DMS114 treated with DMSO at 0.1 percent for 48 hours (cell line): ENCODE data around the gene DDX10.

ENCODE experiments used
- DNase-seq: peaks from one replicate; lab custom pipeline; 2025; ENCODE audit not compliant: unreplicated experiment; lab: John Stamatoyannopoulos, UW

The DDX10 gene

GRCh38 chr11:108897916-108898315 is 233.0 kb downstream of the DDX10 start:
- no peak for DNase-seq

DNA sequence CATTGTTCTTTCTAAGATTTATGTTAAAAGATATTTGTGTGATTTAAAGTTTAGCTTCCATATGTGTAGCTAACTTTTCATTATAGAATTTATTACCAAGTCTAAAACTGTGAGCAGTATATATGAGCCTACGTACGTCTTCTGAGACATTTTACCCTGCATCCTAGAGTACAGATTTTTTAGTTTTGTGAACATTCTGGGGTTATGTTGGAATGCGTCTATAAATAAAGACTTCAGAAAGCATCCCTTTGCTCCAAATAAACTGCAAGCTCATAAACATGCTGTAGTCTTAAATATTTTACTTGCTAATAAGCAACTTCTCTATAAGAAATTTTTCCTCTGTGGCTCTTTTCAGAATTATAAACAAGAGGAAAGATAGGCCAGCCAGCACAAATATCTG is 236.5 kb downstream of the DDX10 start:
- no peak for DNase-seq

GRCh38 chr11:108902027-108902469 is 237.2 kb downstream of the DDX10 start:
- no peak for DNase-seq

- DNase-seq: no peak
Measured at GRCh38 chr11:108904480-108904879, 239.6 kb downstream of the DDX10 start.

DNA sequence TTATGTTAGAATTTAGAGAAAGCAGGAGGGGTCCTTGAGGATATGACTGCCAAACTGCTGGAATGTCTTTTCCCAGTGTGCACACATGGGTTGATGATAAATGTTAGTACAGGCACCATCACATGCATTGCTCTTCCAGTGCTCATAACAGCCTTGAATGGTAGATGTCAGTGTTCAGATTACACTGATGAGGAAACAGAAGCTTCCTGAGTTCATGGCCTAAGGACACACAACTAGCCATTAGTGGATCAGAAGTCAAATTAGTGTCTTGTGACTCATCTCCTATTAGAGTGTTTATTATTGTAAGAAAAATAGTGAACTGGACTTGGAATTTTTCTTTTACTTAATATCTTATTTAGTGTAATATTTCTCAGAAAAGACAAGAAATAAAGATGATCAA is 241.5 kb downstream of the DDX10 start:
- no peak for DNase-seq

- no peak for DNase-seq
Measured at GRCh38 chr11:108906826-108907225, 242.0 kb downstream of the DDX10 start.

GRCh38 chr11:108909041-108909440 is 244.2 kb downstream of the DDX10 start:
- DNase-seq: no peak

DNA sequence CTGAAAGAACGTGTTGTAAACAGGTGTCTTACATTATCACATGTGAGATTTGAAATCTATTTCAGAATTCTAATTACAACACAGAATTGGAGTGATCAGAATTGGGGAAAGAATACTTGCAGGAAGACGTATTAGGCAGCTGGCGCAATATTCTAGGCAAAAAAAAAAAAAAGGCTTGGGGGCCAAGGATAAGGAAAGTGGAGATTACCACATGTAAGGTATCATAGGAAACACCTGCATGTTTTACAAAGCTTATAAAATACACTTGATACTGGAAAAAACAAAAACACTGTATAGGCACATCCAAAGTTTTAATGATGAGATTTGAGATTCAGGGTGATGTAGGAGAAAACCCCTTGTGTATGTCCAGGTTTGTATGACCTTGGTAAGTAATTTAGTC is 245.1 kb downstream of the DDX10 start:
- DNase-seq: no peak

DNA sequence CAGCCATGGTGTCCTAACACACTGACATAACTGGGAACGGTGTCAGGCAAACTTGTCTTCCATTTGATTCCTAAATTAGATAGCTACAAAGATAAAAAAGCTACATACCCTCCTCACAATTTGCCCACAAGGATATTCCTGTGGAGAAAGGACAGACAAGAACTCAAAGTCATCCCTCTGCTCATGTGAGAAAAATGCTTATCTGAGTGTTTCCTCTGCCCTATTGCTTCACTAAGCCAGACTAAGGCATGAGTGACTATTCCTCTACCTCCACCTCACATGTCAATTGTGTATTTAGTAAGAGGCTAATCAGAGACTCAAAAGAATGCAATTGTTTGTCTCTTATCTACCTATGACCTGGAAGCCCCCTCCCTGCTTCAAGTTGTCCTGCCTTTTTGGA is 247.7 kb downstream of the DDX10 start:
- no peak for DNase-seq

DNA sequence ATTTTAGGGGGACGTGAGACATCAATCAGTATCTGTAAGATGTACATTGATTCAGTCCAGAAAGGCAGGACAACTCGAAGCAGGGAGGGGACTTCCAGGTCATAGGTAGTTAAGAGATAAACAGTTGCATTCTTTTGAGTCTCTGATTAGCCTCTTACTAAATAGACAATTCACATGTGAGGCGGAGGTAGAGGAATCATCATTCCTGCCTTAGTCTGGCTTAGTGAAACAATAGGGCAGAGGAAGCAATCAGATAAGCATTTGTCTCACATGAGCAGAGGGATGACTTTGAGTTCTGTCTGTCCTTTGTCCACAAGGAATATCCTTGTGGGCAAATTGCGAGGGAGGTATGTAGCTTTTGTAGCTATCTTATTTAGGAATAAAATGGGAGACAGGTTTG is 248.3 kb downstream of the DDX10 start:
- DNase-seq: no peak

DNA sequence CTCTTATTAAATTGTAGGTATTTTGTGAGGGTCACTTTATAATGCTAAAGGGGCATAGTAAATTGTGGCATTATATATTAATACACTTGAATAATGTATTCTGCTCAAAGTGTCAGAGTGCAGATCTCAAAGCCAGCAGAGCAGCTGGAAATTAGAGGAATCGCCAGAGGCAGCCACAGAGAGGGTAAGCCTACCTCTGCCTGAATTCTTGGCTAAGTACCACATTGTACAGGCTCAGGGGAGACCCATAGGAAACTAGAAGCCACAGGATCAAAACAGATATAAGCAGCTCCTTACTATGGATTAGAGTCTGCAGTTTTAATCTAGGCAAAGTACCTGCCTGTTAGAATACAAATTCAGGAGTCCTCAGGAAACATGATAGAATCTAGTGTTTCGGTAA is 249.3 kb downstream of the DDX10 start:
- no peak for DNase-seq

- DNase-seq: no peak
Measured at GRCh38 chr11:108914981-108915380, 250.1 kb downstream of the DDX10 start.

DNA sequence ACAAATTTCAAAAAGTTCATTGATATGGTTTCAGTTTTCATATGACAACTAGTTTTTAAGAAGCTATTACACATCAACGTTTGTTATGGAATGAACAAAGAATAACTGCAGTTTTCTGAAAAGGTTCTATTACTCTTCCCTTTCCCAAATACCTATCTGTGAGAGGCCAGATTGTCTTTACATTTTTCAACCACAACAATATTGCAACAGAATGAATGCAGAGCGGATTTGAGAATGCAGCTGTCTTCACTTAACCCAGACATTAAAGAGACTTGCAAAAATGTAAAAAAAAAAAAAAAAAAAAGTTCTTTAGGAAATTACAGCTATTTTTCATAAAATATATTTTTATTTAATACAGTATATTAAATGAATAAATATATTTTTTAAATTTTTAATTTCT is 250.8 kb downstream of the DDX10 start:
- no peak for DNase-seq

- no peak for DNase-seq
Measured at GRCh38 chr11:108916290-108916689, 251.4 kb downstream of the DDX10 start.

GRCh38 chr11:108916935-108917334 is 252.1 kb downstream of the DDX10 start:
- DNase-seq: no peak

DNA sequence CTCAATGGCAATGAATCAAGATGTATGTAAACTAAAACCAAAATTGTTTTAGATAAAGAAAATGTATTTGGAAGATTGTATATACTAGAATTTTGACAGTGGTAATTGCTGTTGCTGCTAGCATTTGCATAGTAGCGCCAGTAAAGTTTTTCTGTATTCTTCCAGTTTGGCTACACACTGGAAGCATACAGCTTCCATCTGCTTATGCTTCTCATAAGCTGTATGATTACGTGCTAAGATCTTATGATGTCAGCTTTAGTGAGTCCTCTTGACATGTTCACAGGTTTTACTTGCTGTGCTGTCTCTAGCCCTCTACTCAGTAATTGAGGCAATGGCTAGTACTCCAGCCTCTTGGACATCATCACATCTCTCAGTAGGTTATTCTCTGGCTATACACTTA is 256.3 kb downstream of the DDX10 start:
- no peak for DNase-seq

DNA sequence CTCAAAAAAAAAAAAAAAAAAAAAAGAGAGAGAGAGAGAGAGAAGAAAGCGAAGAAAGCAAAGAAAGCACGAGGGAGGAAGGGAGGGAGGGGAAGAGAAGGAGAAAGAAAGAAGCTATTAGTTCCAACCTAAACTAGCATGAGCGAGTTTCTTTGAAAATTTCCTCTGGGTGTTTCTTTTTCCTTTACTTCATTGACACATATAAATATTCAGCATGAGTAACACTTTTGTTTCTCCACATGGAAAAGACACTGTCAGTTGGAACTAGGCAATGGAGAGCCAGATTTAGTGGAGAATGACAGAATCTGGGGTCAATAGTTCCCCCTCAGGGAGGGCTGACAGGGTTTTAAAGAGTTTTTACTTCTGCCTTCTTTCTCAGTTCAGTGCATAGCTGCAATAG is 257.4 kb downstream of the DDX10 start:
- DNase-seq: no peak

GRCh38 chr11:108923413-108923812 is 258.5 kb downstream of the DDX10 start:
- DNase-seq: no peak

GRCh38 chr11:108926171-108926840 is 261.4 kb downstream of the DDX10 start:
- no peak for DNase-seq

- DNase-seq: no peak
Measured at GRCh38 chr11:108926841-108927577, 262.1 kb downstream of the DDX10 start.

DNA sequence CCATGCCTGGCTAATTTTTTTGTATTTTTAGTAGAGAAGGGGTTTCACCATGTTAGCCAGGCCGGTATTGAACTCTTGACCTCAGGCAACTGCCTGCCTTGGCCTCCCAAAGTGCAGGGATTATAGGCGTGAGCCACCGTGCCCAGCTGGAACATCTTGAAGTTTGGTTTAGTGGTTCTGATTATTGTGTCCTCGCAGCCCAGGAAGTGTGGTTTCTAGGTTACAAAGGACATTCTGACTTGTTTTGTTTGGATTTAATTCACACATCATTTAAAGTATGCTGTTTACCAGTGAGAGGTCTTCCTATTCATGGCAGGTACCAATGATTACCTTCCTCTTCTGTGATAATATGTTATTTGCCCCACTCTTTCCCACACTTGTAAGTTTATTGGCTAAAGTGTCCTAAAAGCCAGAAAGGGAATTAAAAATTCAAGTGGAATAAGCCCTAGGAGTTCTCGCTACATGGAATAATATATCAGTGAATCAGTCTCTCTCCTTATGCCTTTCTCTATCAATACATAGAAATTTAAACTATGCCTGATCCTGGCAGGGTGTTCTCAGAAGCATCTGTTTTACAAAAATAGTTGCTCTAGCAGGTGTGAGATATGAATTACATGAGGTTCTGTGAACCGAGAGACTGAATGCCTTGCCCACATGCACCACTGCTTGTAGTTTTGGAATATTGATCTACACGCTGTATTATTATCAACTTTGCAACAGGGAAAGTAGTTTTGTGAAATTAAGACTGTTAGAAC is 263.1 kb downstream of the DDX10 start:
- DNase-seq: no peak

DNA sequence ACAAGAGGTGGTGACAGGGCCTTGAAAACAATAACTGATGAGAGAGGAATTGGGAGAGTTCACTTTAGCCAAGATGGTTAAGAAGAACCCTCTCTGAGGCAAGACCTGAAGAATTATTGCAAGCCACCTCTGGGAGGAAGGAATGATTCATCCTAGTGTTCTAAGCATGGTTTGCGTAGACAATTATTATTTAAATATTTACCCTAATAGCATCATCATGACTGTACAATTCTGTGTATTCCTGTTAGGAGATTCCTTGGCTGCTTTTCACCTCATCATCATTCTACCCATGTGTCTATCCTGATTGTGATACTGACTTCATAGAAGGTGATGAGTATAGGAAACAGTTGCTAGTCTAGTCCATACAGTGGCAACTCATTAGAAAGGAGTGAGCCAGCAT is 264.4 kb downstream of the DDX10 start:
- DNase-seq: no peak
